NCI-H2029 (cell line): ENCODE results near the gene CBFA2T2.

Experiments used
- DNase-seq: peaks from one replicate; lab custom pipeline; 2025; lab: John Stamatoyannopoulos, UW

The CBFA2T2 gene

DNA sequence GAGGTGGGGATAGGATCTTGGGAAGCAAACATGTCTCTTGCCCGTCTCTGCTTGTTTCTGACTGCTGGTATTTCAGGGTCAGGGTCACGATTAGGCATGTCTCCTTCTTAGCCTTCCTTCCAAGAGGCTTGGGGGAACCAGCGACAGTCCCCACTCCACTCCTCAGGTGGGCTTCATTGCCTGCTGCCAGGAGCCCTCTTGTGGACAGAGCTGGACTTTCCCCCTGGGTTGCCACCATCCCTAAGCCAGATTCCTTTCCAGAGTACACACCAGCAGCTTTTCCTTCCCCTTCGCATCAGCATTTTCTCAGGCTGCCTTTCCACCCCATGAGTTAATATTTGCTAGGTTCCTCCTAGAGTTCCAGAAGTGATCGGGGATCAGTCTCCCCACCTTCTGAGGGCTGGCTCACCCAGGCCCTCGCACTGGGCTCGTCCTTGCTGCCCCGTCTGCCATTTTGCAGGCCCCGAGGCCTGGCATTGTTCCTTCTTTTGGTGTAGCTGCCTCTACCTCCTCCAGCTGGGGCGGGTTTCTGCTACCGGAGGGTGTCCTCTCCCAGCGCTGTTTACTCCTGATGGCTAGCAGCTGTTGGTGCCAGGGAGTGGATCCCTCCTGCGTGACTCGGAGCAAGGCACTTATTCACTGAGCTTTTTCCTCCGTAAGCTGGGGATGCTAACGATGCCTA, 163.5 kb downstream of the CBFA2T2 start:
- DNase-seq = peak; percentile 76

DNA sequence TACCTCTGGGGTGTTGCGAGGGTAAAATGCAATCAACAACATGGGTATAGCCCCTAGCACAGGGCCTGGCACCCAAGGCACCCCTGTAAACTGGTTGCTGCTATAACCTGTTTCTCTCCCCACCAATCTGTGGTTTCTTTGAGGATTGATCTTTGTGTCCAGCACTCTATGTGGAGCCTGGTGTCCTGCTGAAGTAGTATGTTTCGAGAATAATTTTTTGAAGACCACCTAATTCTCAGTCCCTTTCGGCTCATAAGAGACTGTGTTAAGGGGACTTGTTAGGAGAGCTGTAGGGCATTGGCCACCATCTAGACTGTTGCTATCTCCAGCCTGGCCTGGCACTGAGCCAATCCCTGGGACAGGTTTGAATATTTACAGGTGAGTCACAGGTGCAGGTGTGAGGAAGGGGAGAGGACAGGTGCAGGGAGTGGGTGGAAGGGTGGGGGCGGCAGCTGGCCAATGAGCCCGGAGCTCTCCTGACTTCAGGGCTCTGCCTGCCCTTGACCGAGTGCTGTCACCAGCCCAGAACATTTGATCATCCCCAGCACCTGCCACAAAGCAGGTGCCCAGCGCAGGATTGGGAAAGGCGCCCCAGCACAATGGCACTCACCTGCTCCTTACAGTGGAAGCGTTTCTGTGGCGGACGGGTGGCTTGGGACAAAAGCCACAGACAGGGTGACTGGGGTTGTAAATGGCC, 164.2 kb downstream of the CBFA2T2 start:
- peak; percentile 98 for DNase-seq

DNA sequence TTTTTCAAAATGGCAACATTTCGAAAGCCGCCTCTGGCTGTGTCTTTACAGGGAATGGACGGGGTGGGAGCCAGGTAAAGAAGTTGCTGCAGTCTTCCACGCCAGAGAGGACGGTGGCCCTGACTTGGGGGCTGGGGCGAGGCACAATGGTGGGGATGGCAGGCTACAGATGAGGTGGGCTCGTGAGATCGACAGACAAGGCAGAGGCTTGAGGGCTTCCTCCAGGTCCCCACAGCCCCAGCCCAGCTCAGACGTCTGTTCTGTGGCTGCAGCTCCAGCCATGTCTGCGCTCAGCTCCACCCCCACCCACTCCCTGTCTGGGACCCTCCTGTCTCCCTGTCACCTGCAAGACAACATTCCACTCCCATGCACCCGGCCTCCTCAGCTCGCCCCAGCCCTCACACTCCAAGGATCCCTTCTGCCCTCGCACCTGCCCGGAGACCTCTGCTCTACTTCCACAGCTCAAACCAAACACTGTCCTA, 164.8 kb downstream of the CBFA2T2 start:
- no peak for DNase-seq

DNA sequence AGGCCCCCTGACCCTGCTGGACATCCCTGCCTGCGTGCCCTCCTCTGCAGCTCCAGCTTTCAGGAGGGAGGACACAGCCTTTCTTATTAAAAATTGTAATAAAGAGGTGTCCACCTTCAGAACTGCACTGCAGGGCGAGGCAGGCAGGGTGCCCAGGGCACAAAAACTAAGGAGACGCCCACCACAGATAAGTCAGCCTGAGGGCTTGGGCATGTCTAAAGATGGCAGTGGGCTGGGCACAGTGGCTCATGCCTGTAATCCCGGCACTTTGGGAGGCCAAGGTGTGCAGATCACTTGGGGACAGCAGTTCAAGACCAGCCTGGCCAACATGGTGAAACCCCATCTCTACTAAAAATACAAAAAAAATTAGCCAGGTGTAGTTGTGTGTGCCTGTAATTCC, 165.3 kb downstream of the CBFA2T2 start:
- no peak for DNase-seq

DNA sequence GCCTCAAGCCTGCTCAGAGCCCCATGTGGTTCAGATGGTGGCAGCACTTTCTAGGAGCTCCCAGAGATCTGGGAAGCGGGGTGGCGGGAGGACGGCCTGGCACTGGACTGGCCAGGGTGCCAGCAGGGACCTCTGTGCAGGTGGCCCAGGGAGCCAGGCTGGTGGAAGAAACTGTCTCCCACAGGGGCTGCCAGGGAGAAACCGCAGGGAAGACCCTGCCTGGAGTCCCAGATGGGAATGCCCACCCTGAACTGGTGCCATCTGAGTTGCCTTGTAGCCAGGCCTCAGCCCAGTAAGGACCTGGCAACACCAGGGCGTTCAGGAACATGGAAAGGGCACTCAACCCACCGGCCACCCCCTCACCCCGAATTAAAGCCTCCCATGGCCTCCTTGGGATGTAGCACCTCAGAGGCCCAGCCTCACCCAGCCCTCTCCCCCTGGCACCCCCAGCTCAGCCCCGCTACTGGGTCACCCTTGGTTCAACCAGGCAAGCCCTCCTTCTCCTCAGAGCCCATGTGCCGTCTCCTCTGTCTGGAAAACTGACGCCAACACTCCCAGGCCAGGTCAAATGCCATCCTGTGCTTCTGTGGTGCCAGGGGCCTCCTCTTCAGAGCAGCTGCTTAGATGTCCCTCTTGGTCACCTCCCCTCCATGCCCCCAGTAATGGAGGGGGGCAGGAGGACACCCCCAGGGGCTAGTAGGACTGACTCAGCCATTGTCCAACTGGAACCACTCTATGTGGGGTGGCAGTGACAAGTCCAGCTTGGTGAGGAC, 166.3 kb downstream of the CBFA2T2 start:
- DNase-seq = no peak

DNA sequence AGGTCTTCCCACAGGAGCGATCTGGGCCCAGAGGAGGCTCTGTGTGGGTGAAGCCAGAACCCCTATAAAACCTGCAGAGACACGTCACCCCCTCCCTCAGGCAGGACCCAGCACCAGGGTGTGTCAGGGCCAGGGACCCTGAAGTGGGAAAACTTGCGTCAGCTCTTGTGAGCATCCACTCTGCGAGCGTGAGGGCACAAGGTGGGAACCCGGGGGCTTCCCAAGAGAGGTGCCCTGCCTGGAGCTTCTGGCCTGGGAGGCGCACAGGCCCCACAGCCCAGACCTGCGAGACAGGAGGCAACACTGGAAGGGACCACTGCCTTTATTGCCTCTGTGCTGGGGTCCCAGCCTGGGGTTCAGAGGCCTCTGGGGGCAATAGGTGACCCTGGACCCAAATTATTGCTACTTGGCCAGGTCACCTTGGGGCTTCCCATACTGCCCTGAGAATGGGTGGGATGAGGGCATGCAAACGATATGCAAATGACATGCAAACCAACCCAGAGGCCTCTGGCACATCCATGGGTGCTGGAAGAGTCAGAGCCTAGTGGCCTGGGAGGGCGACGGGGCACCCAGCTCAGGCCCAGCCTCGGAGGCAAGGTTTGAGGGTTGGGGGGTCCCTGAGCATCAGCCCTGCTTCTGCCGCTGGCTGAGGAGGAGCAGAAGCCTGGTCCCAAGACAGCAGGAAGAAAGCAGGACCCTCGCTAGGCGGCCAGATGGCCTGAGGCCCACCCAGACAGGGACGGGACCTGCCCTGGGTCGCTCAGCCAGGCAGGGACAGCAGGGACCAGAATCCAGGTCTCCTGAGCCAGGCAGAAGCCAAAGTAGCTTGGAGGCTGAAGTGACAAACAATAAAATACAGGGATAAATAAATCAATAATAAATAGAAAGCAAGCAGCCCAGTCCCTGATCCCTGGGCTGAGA, 167.1 kb downstream of the CBFA2T2 start:
- DNase-seq = no peak

DNA sequence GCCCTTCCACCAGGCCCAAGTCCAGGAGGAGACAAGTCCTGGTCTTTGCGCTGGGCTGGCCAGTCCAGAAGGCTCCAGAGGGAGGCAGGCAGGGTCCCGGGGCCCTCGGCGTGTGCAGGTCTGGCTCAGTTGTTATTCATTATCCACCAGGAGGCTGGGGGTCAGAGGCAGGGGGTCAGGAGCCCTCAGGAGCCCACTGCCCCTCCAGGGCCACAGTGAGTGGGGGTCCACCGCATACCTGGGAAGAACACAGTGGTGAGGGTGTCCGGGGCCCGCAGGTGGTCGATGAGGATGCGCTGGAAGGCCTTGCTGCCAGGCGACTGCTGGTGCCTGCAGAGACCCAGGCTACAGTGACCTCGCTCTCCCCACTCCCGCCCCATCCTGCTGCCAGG, 167.8 kb downstream of the CBFA2T2 start:
- no peak for DNase-seq

DNA sequence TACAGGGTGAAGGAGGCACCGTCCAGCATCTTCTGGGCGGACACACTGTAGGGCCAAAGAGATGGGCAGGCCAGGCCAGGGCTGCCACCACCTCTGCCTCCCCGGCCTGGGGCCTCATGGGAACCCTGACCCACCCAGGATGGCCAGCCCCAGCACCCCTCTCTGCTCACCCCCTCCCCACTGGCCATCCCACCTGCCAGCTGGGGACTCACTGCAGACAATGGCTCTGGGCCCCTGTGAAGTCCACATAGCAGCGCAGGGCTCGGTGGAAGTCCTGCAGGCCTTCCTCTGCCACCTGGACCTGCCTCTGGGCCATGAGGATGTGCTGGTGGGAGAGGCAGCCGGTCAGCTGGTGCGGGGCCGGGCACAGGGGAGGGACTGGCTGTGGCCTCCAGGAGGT, 168.6 kb downstream of the CBFA2T2 start:
- no peak for DNase-seq

DNA sequence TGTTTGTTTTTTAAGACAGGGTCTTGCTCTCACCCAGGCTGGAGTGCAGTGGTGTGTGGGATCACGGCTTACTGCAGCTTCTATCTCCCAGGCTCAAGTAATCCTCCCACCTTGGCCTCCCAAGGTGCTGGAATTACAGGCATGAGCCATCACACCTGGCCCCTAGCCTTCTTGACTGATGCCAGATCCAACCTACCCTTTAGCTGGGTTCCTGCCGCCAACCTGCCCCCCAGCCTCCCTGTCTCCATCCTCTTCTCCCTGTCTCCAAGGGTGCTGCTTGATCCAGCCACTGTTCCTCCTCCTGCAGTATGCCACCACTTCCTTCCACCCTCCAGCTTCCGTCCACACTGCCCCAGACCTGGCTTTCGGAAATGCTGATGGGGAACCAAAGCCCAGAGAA, 169.0 kb downstream of the CBFA2T2 start:
- no peak for DNase-seq

DNA sequence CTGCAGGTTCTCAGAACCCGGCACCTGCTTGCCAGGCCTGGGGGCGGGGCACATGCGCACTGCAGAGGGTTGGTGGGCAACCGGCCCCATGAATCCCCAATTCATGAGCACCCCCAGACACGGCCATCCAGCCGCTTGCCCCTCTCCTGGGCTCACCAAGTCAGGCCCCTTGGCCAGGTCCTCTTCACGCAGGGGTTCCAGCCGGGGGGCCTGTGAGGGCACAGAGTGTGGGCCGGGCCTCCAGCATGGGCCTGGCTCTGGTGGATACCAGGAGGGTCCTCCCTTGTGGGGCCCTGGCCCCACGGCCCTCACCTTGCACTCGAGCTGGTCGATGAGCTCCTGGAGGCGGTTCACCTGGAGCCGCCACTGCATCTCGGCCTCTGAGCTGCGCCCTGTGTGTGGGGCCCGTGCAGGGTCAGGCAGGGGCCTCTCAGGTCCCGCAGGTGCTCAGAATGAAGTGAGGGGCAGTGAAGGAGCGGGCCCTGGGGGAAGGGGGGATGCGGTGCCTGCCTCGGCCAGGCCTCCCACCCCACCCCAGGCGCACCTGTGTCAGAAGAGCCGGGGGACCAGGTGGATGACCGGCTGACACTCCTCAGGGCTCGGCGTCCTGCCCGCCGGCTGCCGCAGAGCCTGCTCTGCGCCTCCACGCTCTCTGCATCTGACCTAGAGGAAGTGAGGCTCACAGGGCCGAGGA, 169.6 kb downstream of the CBFA2T2 start:
- no peak for DNase-seq

DNA sequence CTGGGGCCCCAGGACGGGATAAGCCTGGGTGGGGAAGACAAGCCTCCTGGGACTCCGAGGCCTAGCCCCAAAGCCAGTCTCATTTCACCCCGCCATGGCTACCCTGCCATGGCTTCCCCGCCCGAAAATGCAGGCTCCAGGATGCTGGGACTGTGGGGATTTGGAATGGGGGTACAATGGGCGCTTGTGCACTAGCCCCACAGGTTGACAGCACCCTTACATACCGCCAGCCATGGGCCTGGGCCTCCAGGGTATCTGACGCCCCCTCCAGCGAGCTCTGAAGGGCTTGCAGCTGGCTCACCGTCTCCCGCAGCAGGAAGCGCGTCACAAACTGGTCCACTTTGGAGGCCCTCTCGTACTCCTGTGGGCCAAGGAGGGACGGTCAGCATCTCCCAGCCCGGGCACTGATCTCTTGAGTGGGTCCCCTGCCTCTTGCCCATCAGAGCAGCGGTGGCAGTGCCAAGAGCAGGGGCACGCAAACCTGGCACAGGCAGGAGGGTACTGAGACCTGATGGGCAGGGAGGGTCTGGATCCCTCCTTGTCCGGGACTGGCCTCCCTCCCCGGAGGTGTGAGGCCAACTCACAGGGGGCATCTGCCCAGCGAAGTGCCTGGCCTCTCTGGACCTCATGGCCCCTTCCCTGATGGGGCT, 170.3 kb downstream of the CBFA2T2 start:
- no peak for DNase-seq

DNA sequence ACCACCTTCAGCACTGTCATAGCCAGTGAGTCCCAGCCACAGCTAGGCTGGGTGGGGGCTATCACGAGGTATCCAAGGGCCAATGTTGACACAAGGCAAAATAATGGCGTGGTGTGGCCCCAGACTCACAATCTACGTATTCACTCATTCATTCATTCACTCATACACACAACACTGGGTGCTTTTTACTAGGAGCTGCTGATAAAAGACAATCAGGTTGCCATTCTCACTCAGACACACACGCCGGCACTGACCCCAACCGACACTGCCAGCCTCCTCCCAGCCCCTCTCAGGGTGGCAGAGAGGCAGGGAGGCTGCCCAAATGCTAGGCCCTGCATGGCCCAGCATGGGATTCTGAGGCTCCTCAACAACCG, 170.8 kb downstream of the CBFA2T2 start:
- no peak for DNase-seq

DNA sequence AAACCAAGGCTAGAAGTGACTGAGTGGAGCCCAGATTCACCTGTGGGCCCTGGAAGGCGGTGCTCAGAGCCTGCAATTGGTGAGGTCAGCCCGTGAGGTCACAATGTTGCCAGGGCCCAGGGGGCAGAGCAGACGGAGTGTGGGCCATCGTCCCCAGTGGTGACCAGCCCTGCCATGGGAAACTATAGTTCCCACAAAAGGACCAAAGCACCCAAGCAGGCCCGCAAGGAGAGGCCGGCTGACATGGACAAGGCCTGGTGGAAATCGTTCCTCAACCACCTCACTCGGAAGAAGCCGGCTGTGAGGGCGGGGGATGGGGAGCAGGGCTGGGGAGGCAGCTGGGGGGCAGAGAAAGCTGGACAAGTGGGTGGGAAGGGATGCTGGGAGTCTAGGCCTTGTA, 172.3 kb downstream of the CBFA2T2 start, which contains the start of gene C20orf144:
TSS of gene C20orf144 (plus strand) at position 156 of the 400 bp plus-strand sequence. CDS start at position 175, 19 bp downstream.
- no peak for DNase-seq

DNA sequence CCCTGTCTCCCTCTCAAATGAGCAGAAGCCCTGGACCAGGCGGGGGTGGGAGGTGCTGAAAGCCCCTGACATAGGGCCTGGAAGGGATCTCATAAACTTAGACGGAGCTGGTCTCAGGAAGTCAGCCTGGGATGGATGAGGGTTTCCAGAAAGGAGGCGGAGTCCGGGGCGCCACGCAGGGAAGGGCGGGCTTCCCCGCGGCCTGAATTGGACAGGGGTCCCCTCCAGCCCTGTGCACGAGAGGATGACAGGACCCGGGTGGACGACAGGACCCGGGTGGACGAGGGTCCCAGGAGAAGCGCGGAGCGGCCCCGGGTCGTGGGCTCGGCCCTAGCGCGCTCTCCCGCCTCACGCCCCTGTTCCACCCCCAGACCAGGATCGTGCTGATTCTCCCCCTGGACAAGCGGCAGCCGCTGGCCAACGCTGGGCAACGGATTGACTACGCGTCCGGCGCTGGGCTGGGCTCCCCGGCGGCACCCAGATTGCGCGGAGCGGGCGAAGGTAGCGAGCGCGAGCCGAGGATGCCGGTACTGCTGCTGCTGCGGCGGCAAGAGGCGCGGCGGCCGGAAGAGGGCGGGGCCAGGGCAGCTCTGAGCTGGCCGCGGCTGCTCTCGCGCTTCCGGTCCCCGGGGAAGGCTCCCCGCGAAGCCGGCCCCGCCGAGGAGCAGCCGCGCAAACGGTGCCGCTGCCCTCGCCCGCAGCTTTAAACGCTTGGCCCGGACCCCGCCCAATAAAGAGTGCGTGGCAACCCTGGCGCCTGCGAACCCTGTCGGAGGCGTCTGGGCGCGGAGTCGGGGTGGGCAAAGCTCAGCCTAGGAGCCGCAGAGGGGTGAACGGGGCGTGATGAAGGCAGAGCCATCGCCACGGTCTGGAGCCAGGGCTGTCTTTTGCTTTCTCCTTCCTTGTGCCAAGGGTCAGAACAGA, 173.5 kb downstream of the CBFA2T2 start:
- peak; percentile 72 for DNase-seq

DNA sequence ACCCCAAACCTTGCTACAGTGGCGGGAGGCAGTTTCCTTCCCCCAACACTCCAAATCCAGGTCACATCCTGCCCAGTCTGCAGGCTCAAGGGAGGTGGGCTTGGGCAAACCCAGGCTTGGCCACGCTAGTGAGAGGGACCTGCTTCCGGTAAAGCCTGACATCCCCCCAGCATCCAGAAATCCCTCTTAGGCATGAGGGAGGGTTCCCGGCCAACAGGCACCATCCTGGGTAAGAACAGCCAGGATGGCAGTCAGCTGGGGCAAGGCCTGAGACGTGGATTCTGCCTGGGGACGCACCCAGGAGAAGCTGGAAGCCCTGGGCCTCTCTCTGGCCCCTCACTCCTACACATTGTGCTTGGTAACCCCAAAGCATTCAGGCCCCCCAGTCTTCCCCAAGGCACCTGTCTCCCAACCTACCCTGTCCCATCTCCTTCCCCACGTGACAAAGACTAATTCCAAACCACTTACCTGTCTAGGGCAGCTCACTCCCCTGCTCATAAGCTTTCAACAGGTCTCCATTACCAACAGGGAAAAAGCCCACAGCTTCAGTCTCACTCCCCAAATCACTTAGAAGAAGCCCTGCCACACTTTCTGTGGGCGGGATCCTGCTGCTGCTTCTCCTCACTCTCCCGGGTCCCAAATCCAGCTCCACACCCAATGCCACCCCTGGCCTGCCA, 174.3 kb downstream of the CBFA2T2 start:
- DNase-seq = no peak

DNA sequence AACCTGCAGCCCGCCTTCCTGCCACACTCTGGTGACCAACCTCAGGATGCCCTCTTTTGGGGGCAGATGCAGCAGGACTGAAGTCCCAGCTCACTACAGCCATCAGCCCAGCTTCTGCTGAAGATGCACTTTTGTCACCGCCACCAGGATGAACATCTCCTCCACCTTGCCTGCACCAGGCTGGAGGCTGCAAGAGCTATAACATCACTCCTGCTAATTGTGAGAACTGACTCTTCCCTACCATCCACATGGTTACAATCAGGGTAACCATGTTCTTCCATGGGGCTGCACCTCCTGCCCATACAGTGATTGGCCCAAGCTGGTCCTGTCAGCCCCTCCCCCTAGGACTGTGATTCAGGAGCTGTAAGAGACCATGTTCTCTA, 174.9 kb downstream of the CBFA2T2 start:
- no peak for DNase-seq

DNA sequence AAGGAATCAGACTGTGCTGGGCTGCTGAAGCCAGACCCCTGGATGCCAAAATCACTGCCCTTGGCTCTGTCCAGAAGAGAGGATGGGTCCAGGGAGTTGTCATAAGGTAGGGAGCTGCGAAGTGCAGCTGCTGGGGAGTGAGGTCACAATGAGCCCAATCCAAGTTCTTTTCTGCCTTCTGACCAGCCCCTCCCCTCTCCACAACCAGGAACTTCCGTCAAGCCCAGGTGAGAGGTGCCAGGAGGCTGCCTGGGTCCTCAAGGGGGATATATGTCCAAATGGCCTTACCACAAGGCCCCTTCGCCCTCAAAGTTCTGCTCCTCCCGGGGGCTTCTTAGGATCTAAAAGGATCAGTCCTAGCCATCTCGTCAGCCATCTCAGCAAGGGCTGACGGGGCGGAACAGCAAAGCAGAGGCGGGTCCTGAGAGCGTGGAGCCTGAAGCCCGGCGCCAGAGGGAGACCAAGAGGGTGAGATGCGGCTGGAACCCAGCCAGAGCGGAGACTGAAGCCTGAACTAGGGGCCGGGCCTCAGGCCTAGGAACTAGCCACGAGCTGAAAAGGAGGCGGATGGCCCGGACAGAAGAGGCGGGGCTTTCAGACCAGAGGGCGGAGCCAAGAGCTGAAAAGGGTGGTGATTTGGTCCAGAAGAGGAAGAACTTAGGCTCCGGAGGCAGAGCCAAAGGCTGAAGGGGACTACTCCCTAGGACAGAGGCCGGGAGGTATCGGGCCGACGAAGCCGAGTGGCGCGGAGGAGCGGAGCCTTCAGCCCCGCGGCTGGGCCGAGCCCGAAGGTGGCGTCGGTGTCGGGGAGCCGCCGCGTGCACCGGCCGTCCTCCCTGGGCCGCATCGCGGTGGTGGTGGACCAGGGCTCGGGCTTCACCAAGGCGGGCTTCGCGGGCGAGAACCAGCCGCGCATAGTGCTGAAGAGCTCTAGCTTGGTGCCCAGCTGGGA, 176.7 kb downstream of the CBFA2T2 start, which contains the start of gene ACTL10:
TSS of gene ACTL10 (plus strand) at position 651 of the 952 bp plus-strand sequence. CDS start 555 bp downstream, outside the sequence.
- peak; percentile 98 for DNase-seq

DNA sequence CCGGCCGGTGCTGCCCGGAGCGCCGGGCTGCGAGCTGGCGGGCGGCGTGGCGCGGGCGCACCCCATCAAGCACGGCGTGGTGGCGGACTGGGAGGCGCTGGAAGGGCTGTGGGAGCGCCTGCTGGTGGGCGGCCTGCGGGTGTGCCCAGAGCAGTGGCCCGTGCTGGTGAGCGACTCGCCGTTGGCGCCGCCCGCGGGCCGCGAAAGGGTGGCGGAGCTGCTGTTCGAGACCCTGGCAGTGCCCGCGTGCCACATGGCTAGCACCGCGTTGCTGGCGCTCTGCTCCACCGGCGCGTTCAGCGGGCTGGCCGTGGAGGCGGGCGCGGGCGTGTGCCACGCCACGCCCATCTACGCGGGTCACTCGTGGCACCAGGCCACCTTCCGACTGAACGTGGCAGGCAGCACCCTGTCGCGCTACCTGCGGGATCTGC, 177.4 kb downstream of the CBFA2T2 start:
- DNase-seq = peak; percentile 48
